HUES48 (cell line): ENCODE measurements around the gene DNAJC27.

ENCODE experiments used
- H3K27ac ChIP-seq: one replicate; pipeline ENCODE4 v1.7.0; 2013; ENCODE audit warnings: low read depth, low read length, inconsistent platforms
- H3K27me3 ChIP-seq: 2 replicates; pipeline ENCODE4 v1.6.1; 2013; ENCODE audit warnings: mild to moderate bottlenecking, low read length; ENCODE audit not compliant: control insufficient read depth, insufficient read depth
- H3K36me3 ChIP-seq: 2 replicates; pipeline ENCODE4 v1.6.1; 2013; ENCODE audit warnings: low read length; ENCODE audit not compliant: control insufficient read depth, insufficient read depth
- H3K4me1 ChIP-seq: 2 replicates; pipeline ENCODE4 v1.6.1; 2013; ENCODE audit warnings: mild to moderate bottlenecking, low read length; ENCODE audit not compliant: control insufficient read depth, insufficient read depth
- H3K4me3 ChIP-seq: 2 replicates; pipeline ENCODE4 v1.5.1; 2013; ENCODE audit warnings: mild to moderate bottlenecking, low read depth, low read length
- H3K9ac ChIP-seq: 2 replicates; pipeline ENCODE4 v1.6.1; 2013; ENCODE audit warnings: mild to moderate bottlenecking, low read depth, low read length, moderate library complexity
- H3K9me3 ChIP-seq: 2 replicates; pipeline ENCODE4 v1.6.1; 2013; ENCODE audit warnings: low read length; ENCODE audit not compliant: control insufficient read depth, insufficient read depth

The DNAJC27 gene

DNA sequence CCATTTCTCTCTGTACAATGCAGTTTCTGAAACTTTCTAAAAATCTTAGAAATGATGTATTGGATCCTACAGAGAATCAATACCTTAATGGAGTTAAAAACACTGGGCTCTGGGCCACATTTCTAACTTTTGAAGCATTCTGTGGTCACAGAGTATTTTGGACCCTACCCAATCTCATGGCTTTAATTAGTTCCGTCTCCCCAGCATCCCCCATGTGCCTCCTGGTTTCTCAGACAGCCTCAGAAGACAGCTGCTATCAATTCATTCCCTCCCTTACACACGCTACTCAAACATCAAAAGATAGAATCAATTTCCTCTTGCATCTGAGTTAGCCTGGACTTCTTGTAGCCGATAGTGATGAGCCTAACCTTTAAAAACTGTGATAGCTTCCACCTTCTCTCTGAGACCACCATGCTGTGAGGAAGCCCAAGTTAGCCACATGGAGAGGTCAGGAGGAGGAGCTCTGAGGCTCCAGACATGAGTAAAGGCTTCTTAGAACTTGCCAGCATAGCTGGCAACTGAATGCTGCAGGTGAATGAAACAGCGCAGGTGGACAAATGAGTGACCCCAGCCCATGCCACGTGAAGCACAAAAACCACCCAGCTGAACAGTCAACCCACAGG, 62.1 kb downstream of the DNAJC27 start:
- Histone ChIP-seq H3K36me3 (peaks cover 6% of the 10 kb centered on the region; the same call in 1 of the 2 replicates), H3K27ac (no peak overlapping the region), H3K9me3 (no peaks in the 10 kb centered on the region), H3K27me3 (no peaks in the 10 kb centered on the region), H3K4me1 (no peaks in the 10 kb centered on the region), H3K9ac (no peak overlapping the region), H3K4me3 (no peak overlapping the region)

DNA sequence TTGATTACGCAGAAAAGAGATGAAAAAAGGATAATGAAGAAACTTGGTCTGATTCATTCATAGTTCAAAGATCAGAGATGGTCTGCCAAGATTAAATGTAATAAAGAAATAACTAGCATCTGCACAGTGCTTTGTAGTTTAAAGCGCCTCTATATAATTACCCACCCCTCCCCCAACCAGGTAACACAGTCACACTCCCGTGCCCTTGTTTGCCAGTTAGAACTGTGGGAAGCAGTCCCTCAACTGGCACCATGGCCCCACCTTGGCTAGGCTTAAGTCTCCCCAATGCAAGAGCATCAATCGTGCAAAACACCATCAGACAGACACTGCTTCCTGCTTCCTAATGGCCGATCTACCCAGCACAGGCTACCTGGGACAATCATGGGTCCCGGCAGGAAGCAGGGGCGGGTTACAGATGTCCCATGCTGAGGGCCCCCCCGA, 63.3 kb downstream of the DNAJC27 start:
- no peaks in the 10 kb centered on the region for H3K27me3 ChIP-seq
- H3K9ac ChIP-seq: no peak overlapping the region
- no peaks in the 10 kb centered on the region for H3K4me1 ChIP-seq
- no peak overlapping the region for H3K27ac ChIP-seq
- no peaks in the 10 kb centered on the region for H3K9me3 ChIP-seq
- H3K4me3 ChIP-seq: no peak overlapping the region
- peaks cover 6% of the 10 kb centered on the region; the same call in 1 of the 2 replicates for H3K36me3 ChIP-seq

DNA sequence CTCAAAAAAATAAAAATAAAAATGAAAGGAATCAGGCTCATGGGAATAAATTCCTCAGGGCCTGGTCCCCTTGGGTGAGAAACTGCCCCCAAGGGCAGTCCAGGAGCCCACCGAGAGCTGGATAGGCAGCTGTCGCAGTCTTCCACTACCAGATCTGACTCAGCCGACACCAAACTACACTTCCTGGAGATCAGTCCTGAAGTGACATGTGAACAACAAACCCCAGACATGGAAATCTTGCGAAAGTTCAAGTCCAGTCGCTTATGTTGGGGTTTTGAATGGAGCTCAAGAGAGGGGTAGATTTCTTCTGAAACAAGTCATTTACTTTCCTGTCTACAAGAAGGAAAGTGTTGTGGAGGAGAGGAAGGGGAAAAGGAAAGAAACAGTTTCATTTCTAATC, 64.6 kb downstream of the DNAJC27 start:
- Histone ChIP-seq H3K4me3 (no peak overlapping the region), H3K9ac (no peak overlapping the region), H3K27ac (no peak overlapping the region), H3K36me3 (peaks cover 3% of the 10 kb centered on the region; the same call in 1 of the 2 replicates), H3K9me3 (no peaks in the 10 kb centered on the region), H3K27me3 (no peaks in the 10 kb centered on the region), H3K4me1 (no peaks in the 10 kb centered on the region)

DNA sequence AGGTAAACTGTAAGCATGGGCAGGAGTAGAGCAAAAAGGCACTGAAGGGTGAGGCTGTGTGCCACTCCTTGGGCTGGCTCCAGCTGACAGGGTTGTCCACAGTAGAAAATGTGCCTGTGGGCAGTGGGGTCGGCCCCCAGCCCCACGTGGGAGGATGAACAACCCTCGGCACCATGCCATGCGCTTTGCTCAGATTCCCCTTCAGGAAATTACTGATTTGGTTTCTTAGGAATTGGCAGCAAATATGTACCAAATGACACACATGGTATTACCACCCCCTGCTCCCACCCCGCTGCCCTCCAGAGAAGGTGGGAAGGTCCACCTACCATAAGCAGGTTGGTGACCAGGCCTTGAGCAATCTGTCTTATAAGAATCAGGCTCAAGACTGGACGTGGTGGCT, 65.3 kb downstream of the DNAJC27 start:
- H3K4me3 ChIP-seq: no peak overlapping the region
- H3K9ac ChIP-seq: no peak overlapping the region
- H3K4me1 ChIP-seq: no peaks in the 10 kb centered on the region
- no peak overlapping the region for H3K27ac ChIP-seq
- peaks cover 3% of the 10 kb centered on the region; the same call in 1 of the 2 replicates for H3K36me3 ChIP-seq
- H3K27me3 ChIP-seq: no peaks in the 10 kb centered on the region
- no peaks in the 10 kb centered on the region for H3K9me3 ChIP-seq

DNA sequence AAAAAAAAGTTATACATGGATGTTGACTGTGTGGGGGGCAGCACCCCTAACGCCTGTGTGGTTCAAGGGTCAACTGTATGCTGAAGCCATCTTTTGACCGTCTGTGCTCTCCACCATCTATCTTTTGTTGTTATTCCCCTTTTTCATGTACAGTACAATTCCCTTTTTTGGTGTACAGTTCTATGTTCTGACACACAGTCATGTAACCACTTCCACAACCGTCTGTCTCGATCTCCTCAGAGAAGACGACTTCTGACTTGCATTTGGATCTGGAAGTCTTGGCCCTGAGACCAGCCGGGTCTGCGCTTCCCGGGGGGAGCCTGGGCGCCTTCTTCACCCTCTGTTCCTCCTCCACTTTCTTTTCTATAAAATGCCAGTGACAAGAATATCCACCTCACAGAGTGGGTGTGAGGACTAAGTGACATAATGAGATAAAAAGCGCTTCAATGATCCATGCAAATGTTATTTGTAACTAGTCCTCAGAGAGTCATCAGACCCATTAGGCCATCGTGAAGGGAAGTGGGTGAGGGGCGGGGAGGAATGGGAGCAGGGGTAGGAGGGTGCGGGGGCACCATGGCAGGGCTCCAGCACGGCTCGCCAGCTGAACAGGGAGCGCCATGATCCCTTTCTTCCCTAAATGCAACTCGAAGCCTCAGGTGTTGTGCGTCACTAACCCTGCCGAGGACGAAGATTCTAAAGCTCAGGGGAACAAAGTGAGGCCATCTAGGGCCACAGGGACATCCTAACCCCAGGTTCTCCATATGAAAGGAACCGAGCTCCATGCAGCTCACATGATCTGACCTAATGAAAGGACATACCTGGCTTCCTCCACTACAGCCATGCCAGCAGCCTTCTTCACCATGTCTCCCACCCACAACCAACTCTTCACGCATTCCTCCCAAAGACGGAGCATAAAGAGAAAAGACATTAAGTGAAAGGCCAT, 68.3 kb downstream of the DNAJC27 start:
- H3K9ac ChIP-seq: no peak overlapping the region
- no peak overlapping the region for H3K4me3 ChIP-seq
- H3K9me3 ChIP-seq: no peaks in the 10 kb centered on the region
- no peaks in the 10 kb centered on the region; the same call in 1 of the 2 replicates for H3K4me1 ChIP-seq
- H3K27me3 ChIP-seq: no peaks in the 10 kb centered on the region
- no peak overlapping the region for H3K27ac ChIP-seq
- H3K36me3 ChIP-seq: no peaks in the 10 kb centered on the region

DNA sequence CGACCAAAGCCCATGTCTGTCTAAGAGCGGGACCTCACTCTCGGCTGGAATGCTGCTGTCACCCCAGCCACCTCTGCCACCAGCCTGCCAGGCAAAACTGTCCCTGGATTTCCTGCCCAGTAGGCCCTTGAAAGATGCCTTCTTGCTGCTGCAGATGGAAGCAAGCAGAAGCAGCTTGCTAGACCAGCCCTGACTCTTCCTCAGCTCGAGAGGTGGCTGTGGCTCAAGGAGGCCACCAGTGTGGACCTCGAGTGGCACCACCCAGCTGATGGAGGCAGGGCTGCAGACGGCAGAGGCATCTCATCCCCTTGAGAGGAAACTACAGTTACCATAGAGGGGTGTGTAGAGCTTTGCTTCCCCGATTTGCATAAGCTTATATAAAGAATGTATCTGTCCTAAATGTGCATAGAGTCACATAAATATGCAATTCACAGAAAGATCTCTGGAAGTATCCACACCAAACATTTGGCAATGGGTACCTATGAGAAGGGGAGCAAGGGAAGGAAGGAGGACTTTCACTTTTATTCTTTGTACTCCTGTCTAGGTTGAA, 72.3 kb downstream of the DNAJC27 start:
- Histone ChIP-seq H3K36me3 (no peaks in the 10 kb centered on the region), H3K27me3 (no peaks in the 10 kb centered on the region), H3K9me3 (peaks cover 19% of the 10 kb centered on the region), H3K4me1 (no peaks in the 10 kb centered on the region; the same call in 1 of the 2 replicates), H3K27ac (no peak overlapping the region), H3K9ac (no peak overlapping the region), H3K4me3 (no peak overlapping the region)

DNA sequence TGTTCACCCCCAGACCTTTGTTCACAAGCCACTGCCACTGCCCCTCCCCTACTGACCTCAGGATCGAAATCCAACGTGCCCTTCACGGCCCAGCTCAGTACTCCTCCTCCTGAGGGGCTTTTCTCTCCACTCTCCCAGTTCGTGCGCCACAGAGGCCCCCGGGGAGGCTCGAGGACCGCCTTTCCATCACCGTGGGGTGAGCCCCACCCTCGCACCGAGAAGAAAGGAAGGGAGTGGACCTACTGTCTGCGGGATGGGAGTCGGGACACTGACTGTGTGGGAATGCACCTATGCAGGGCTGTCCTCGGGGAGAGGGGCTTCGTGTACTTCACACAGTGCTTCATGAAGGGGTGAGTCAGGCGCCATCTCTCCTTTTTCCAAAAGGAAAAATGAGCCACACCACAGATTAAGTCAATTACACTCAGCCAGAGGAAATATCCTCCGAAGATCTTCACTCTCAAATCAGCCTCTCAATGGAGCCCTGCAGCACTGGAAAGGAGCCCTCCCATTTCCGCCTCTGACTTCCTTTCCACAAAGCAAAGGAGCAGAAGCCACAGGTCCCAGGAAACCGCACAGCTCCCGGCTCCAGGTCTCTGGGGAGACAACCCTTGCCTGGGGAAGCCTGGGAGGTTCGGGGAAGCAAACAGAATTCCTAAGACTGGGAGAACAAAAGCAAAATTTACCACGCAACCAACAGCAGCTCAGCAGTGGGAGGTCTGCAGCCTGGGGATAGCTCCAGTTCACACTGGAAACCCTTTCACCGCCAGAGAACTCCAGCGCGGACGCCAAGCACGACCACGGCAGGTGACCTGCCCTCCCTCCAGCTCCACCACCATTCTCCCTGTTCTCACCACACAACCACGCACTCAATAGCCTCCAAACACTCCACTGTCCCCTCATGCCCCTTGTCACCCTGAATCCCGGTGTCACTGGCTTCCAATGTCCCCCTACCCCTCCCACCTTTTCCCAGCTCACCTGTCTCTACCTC, 73.3 kb downstream of the DNAJC27 start:
- Histone ChIP-seq H3K4me3 (no peak overlapping the region), H3K27ac (peak overlapping the region; percentile 6), H3K9ac (no peak overlapping the region), H3K27me3 (no peaks in the 10 kb centered on the region), H3K4me1 (no peaks in the 10 kb centered on the region; the same call in 1 of the 2 replicates), H3K9me3 (peaks cover 20% of the 10 kb centered on the region), H3K36me3 (no peaks in the 10 kb centered on the region)

DNA sequence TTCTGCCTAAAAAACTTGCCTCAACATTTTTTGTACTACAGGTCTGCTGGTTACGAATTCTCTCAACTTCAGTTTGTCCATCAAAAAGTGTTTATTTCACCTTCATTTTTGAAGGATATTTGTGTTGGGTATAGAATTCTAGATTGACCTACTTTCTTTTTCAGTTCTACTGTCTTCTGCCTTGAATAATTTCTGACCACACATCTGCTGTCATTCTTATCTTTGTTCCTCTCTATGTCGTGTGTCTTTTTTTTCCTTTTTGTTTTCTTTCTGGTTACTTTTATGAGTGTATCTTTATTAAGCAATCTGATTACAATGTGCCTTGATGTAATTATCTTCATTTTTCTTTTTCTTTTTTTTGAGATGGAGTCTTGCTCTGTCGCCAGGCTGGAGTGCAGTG, 77.0 kb downstream of the DNAJC27 start:
- peaks cover 20% of the 10 kb centered on the region for H3K9me3 ChIP-seq
- H3K4me3 ChIP-seq: no peak overlapping the region
- no peaks in the 10 kb centered on the region for H3K36me3 ChIP-seq
- H3K4me1 ChIP-seq: no peaks in the 10 kb centered on the region; the same call in 1 of the 2 replicates
- H3K27ac ChIP-seq: no peak overlapping the region
- H3K27me3 ChIP-seq: no peaks in the 10 kb centered on the region
- H3K9ac ChIP-seq: no peak overlapping the region

DNA sequence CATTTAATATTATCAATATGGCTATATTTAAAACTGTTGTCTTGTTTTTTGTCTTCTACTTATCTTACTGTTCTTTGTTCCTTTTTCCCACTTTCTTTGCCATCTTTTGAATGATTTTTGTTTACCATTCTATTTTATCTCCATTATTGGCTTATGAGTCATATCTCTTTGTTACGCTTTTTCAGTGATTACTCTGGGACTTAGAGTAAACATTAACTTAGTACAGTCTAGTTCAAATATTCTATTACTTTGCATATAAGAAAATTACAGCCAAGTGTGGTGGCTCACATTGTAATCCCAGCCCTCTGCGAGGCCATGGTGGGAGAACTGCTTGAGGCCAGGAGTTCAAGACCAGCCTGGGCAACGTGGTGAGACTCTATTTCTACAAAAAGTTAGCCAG, 77.8 kb downstream of the DNAJC27 start:
- no peak overlapping the region for H3K4me3 ChIP-seq
- no peaks in the 10 kb centered on the region for H3K36me3 ChIP-seq
- H3K4me1 ChIP-seq: no peaks in the 10 kb centered on the region; the same call in 1 of the 2 replicates
- H3K27me3 ChIP-seq: no peaks in the 10 kb centered on the region
- H3K27ac ChIP-seq: no peak overlapping the region
- H3K9ac ChIP-seq: no peak overlapping the region
- H3K9me3 ChIP-seq: peaks cover 20% of the 10 kb centered on the region
